ENCODE measurements around the gene GBA3. TPM values are rescaled to one million over a fixed set of nuclear protein-coding genes. Genes with fewer than 3 reads are reported as not detected.

Gene GBA3
- total RNA-seq, 1 experiment from 2014 or later, result not detected

- ChIA-PET RAD21 (ENCODE audit: low non-redundant PET in 1 of 2, low total read pairs in 2 of 2, uncharacterized antibody in 2 of 2, unreplicated experiment in 2 of 2) (no interaction called here), POLR2A (no interaction called here), CTCF (interaction anchor here (1.1 kb wide), 1 partner anchor 269 kb away, joined by 4 read pairs; no protein-coding TSS in a partner anchor)
- Histone ChIP-seq H3K4me1 (ENCODE audit: control insufficient read depth in 1 of 2, insufficient read depth in 2 of 2, low read length in 2 of 2) (no peaks in the 10 kb centered on the region), H3K9me3 (ENCODE audit: control insufficient read depth in 1 of 2, insufficient read depth in 1 of 2, low read depth in 1 of 2, low read length in 2 of 2) (no peaks in the 10 kb centered on the region), H3K36me3 (ENCODE audit: control insufficient read depth in 1 of 2, insufficient read depth in 2 of 2, low read length in 2 of 2) (no peaks in the 10 kb centered on the region), H3K27me3 (ENCODE audit: insufficient read depth, low read length) (peaks cover 13% of the 10 kb centered on the region), H3K79me2 (ENCODE audit: insufficient read depth, low read length) (no peaks in the 10 kb centered on the region), H3K4me3 (replicated peaks in 1 of 2; ENCODE audit: low read depth in 1 of 2, low read length in 2 of 2) (no peak overlapping the region), H3K27ac (ENCODE audit: low read depth, low read length) (no peak overlapping the region), H2AFZ (ENCODE audit: low read depth, low read length, poor library complexity, severe bottlenecking) (no peak overlapping the region), H3K9me2 (ENCODE audit: insufficient read depth) (no peaks in the 10 kb centered on the region), H4K20me1 (ENCODE audit: insufficient read depth) (no peaks in the 10 kb centered on the region), H3K9ac (ENCODE audit: low read length) (no peak overlapping the region), H3K4me2 (ENCODE audit: low read length) (no peak overlapping the region)
- ATAC-seq (no peak), DNase-seq (ENCODE audit: low read depth, low spot score) (no peak)
- TF ChIP-seq TCF7L2 (IDR thresholded peaks at IDR 0.05; ENCODE audit: borderline replicate concordance, extremely low read depth, insufficient read depth, insufficient read length), result no peak
- no peak for TF ChIP-seq FOSL1 (IDR thresholded peaks at IDR 0.05; ENCODE audit: low read depth)
- TF ChIP-seq ATF3 (IDR thresholded peaks at IDR 0.05), result no peak
- no peak for TF ChIP-seq CBX3 (IDR thresholded peaks at IDR 0.05; ENCODE audit: low read depth)
- no peak for TF ChIP-seq EZH2 (IDR thresholded peaks at IDR 0.05)
- TF ChIP-seq POLR2A (IDR thresholded peaks at IDR 0.05; ENCODE audit: borderline replicate concordance, extremely low read depth, insufficient read depth, insufficient read length), result no peak
- TF ChIP-seq POLR2AphosphoS5 (IDR thresholded peaks at IDR 0.05; ENCODE audit: low read depth, low read length), result no peak
- no peak for TF ChIP-seq ZBTB33 (IDR thresholded peaks at IDR 0.05; ENCODE audit: extremely low read depth, insufficient replicate concordance, low read length)
- BruUV-seq (replicated peaks), result no TSS peak
- intact Hi-C loops (cut with micrococcal nuclease), result no loop called here
Observed at GRCh38 chr4:22678940-22679854, 13.5 kb upstream of the GBA3 start.
